ENCODE data around the gene PHOSPHO1.

DNA sequence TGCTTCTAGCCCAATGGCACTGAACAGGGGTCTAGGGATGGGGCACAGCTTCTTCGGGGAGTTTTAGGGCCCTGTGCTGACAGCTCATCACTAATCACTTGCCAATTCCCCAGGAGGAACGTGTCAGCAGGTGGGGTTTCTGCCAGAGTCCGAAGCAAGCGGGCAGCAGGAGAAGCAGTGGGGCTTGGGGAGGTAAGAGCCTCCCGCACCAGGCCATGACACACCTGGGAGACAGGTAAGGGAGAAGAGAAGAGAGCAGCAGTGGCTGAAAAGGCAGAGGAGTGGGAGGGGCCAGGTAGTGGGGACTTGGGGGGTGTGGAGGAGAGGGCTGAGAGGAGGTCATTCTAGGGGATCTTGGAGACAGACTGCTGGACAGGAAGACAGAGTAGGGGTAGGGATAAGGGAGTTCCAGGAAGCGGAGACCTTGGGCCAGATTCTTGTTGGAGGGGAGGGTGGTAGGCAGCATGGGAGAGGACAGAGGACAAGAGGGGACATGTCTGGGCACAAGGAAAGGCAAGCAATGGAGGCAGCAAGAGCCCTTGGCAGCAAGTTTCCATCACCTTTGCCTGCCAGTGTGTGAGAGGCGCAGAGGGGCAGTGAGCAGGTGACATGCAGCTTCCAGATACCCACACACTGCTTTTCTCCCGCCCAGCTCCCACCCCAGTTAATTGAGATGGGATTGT is 4.9 kb downstream of the PHOSPHO1 start:
- TF ChIP-seq GATA2 (IDR thresholded peaks at IDR 0.05; ENCODE audit: low read depth, low read length) (no peak), GATA3 (IDR thresholded peaks at IDR 0.05; ENCODE audit: low read depth, low read length) (no peak)

Data from SH-SY5Y (cell line).